SJCRH30 (cell line): ENCODE results near the gene ITGB1BP2. TPM values are rescaled to one million over a fixed set of nuclear protein-coding genes. Genes with fewer than 3 reads are reported as not detected.
"Not testable (repeated sequence)": the region's sequence is repeated elsewhere in the genome, so short reads cannot be mapped to it uniquely, and the experiment has no call there.

ENCODE experiments used
- DNase-seq, 2 experiments: peaks; one replicate each; pipeline ENCODE4 v3.0.0-alpha.2; 2015 to 2020
- H3K27ac ChIP-seq: fragments of 250-450 bp; sonication (Bioruptor Pico); 2 replicates; pipeline ENCODE4 v1.5.1; 2020; ENCODE audit warnings: mild to moderate bottlenecking, moderate library complexity
- H3K27me3 ChIP-seq: fragments of 250-450 bp; sonication (Bioruptor Pico); 2 replicates; pipeline ENCODE4 v1.5.1; 2020; ENCODE audit warnings: mild to moderate bottlenecking, moderate library complexity
- H3K36me3 ChIP-seq: fragments of 250-450 bp; sonication (Bioruptor Pico); 2 replicates; pipeline ENCODE4 v1.5.1; 2020; ENCODE audit warnings: mild to moderate bottlenecking, moderate library complexity
- H3K4me1 ChIP-seq: fragments of 250-450 bp; sonication (Bioruptor Pico); 2 replicates; pipeline ENCODE4 v1.5.1; 2020; ENCODE audit warnings: mild to moderate bottlenecking, moderate library complexity
- H3K4me3 ChIP-seq: fragments of 250-450 bp; sonication (Bioruptor Pico); 2 replicates; pipeline ENCODE4 v1.5.1; 2020; ENCODE audit warnings: mild to moderate bottlenecking, moderate library complexity
- H3K9me3 ChIP-seq: fragments of 250-450 bp; sonication (Bioruptor Pico); replicated peaks from 2 replicates; pipeline ENCODE4 v1.5.1; 2020; ENCODE audit warnings: mild to moderate bottlenecking, moderate library complexity
- total RNA-seq: library from RNA; depleted of rRNA; stranded (reverse); fragments of >200 nt; shearing (Covaris generic); gene quantifications from 2 replicates; pipeline ENCODE4 v1.2.3, GENCODE V29; 2014; rRNA removed

The ITGB1BP2 gene
- total RNA-seq, 1 experiment from 2014 or later: 4.5 TPM

DNA sequence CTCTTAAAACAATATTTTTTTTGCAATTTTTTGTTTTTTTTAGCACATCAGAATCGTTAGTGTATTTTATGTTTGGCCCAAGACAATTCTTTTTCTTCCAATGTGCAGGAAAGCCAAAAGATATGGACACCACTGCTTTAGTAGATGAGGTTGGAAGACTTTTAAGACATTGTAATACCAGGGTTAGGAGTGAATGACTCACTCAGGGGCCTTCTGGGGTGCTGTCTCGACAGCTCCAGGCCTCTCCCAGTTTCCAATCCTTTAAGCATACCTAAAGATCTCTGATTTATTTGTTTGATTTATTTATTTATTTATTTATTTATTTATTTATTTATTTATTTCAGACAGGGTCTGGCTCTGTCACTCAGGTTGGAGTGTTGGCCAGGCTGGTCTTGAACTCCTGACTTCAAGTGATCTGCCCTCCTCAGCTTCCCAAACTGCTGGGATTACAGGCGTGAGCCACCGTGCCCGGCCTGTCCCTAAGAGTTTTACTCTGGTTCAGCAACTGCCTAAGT lies 47.7 kb downstream of the ITGB1BP2 start:
- DNase-seq: not testable (repeated sequence)

DNA sequence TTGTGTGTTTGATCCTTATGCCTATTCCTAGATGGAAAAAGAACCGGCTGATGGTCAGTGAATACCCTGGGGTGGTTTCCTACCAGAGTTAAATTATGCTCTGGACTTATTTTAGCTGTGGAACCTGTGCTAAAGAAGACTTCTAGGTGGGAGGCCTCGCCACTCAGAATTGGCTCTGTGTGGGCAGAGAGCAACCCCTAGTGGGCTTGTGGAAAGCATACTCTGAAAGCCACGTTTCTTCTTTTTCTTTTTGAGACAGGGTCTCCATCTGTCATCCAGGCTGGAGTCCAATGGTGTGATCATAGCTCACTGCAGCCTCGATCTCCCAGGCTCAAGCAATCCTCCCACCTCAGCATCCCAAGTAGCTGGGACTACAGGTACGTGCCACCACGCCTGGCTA lies 48.3 kb downstream of the ITGB1BP2 start:
- H3K27me3 ChIP-seq, H3K4me3 ChIP-seq, H3K4me1 ChIP-seq, H3K36me3 ChIP-seq, DNase-seq, H3K9me3 ChIP-seq, H3K27ac ChIP-seq: not testable (repeated sequence)

More for the DNA sequence above, 47.7 kb downstream of the ITGB1BP2 start:
- not testable (repeated sequence) for H3K36me3 ChIP-seq, H3K9me3 ChIP-seq, H3K4me1 ChIP-seq, H3K27ac ChIP-seq, H3K4me3 ChIP-seq, H3K27me3 ChIP-seq

DNA sequence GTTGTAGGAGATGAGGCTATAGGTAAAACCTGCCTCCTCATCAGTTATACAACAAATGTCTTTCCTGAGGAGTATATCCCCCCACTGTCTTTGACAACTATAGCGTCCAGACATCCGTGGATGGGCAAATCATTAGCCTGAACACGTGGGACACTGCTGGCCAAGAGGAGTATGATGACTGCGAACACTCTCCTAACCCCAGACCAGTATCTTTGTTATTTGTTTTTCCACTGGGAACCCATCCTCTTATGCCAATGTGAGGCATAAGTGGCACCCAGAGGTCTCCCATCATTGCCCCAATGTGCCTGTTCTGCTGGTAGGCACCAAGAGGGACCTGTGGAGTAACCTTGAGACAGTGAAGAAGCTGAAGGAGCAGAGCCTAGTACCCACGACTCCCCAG lies 50.9 kb downstream of the ITGB1BP2 start:
- not testable (repeated sequence) for H3K4me3 ChIP-seq

More for the DNA sequence above, 50.9 kb downstream of the ITGB1BP2 start:
- not testable (repeated sequence) for DNase-seq, H3K4me1 ChIP-seq, H3K36me3 ChIP-seq, H3K27me3 ChIP-seq, H3K9me3 ChIP-seq, H3K27ac ChIP-seq

Other genes starting within 250 kb of the ITGB1BP2 start
- 103 and 105 TPM in 2 replicates for gene SNX12, start 233.4 kb upstream of the ITGB1BP2 start, total RNA-seq
- gene FOXO4, start 205.9 kb upstream of the ITGB1BP2 start, total RNA-seq: 10.9 and 11.0 TPM in 2 replicates
- gene CXorf65, start 195.0 kb upstream of the ITGB1BP2 start, total RNA-seq: 0.25 and 0.28 TPM in 2 replicates
- 0.10 TPM in 1 of 2 replicates, not detected in the other for gene IL2RG, start 190.2 kb upstream of the ITGB1BP2 start, total RNA-seq
- gene MED12, start 183.2 kb upstream of the ITGB1BP2 start, total RNA-seq: 39.8 and 44.3 TPM in 2 replicates
- 0.58 and 0.95 TPM in 2 replicates for gene NLGN3, start 156.9 kb upstream of the ITGB1BP2 start, total RNA-seq
- gene GJB1, start 78.5 kb upstream of the ITGB1BP2 start, total RNA-seq: 1.1 and 1.2 TPM in 2 replicates
- 46.6 and 49.9 TPM in 2 replicates for gene ZMYM3, start 47.6 kb upstream of the ITGB1BP2 start, total RNA-seq
- gene NONO, start 18.1 kb upstream of the ITGB1BP2 start, total RNA-seq: 896 and 933 TPM in 2 replicates
- gene TAF1, start 64.6 kb downstream of the ITGB1BP2 start, total RNA-seq: 30.9 and 37.0 TPM in 2 replicates
- 114 and 149 TPM in 2 replicates for gene OGT, start 231.4 kb downstream of the ITGB1BP2 start, total RNA-seq